SK-N-SH (cell line): ENCODE data around the gene FAM3B. TPM values are rescaled to one million over a fixed set of nuclear protein-coding genes. Genes with fewer than 3 reads are reported as not detected.

Experiments used
- CTCF ChIA-PET: fragments of 300-600, 350-600 bp; formaldehyde crosslinking; extraction: SDS; loops from one replicate; lab custom pipeline; 2021; lab: Yijun Ruan, JAX
- POLR2A ChIA-PET: fragments of 350-600 bp; sonication (Branson Sonifier 250); formaldehyde crosslinking; extraction: SDS; loops from one replicate; lab custom pipeline; 2020; ENCODE audit warnings: antibody characterized with exemption, inconsistent platforms; lab: Yijun Ruan, JAX
- DNase-seq: peaks from one replicate; pipeline ENCODE4 v3.0.0; 2012
- H2AFZ ChIP-seq: fragments of 200-600 bp; sonication (generic); 2 replicates; pipeline ENCODE4 v1.8.1; 2016; ENCODE audit warnings: antibody characterized with exemption, mild to moderate bottlenecking, low read depth
- H3F3A ChIP-seq: fragments of 200-600 bp; sonication (generic); replicated peaks from 2 replicates; pipeline ENCODE3; 2016; ENCODE audit warnings: antibody characterized with exemption, mild to moderate bottlenecking; ENCODE audit not compliant: insufficient read depth
- H3K27ac ChIP-seq, 2 experiments: fragments of 200-500 bp in 1 of 2; fragments of 200-600 bp in 1 of 2; sonication (Bioruptor generic) in 1 of 2; sonication (generic), shearing (Covaris generic) in 1 of 2; 2 replicates each; pipeline versions ENCODE4 v1.5.1 to v1.6.1; 2014 to 2016; ENCODE audit warnings: low read depth in 2 of 2, inconsistent platforms in 1 of 2, low read length in 1 of 2, mild to moderate bottlenecking in 1 of 2, mixed read lengths in 1 of 2
- H3K27me3 ChIP-seq: fragments of 200-600 bp; sonication (generic), shearing (Covaris generic); 2 replicates; pipeline ENCODE4 v1.6.1; 2016; ENCODE audit warnings: mixed run types; ENCODE audit not compliant: insufficient read depth
- H3K36me3 ChIP-seq, 2 experiments: fragments of 200-500 bp in 1 of 2; fragments of 200-600 bp in 1 of 2; sonication (Bioruptor generic) in 1 of 2; sonication (generic) in 1 of 2; replicated peaks in 1 of 2; 2 replicates each; pipeline versions ENCODE3 to v1.5.1; 2014 to 2016; ENCODE audit warnings: low read length in 1 of 2, mild to moderate bottlenecking in 1 of 2; ENCODE audit not compliant: insufficient read depth in 2 of 2, control insufficient read depth in 1 of 2
- H3K4me1 ChIP-seq, 2 experiments: fragments of 200-500 bp in 1 of 2; fragments of 200-600 bp in 1 of 2; sonication (Bioruptor generic) in 1 of 2; sonication (generic), shearing (Covaris generic) in 1 of 2; 2 replicates each; pipeline versions ENCODE4 v1.5.1 to v1.6.1; 2014 to 2016; ENCODE audit warnings: low read depth in 1 of 2, low read length in 1 of 2, mixed run types in 1 of 2; ENCODE audit not compliant: insufficient read depth in 2 of 2, control insufficient read depth in 1 of 2
- H3K4me2 ChIP-seq: fragments of 200-600 bp; sonication (generic), shearing (Covaris generic); 2 replicates; pipeline ENCODE4 v1.6.1; 2017; ENCODE audit warnings: mixed run types
- H3K4me3 ChIP-seq, 2 experiments: fragments of 200-500 bp in 1 of 2; fragments of 200-600 bp in 1 of 2; sonication (Bioruptor generic) in 1 of 2; sonication (generic), shearing (Covaris generic) in 1 of 2; 2 replicates each; pipeline versions ENCODE4 v1.5.1 to v1.8.1; 2014 to 2016; ENCODE audit warnings: low read depth in 2 of 2, inconsistent platforms in 1 of 2, low read length in 1 of 2, mild to moderate bottlenecking in 1 of 2, mixed read lengths in 1 of 2, moderate library complexity in 1 of 2
- H3K79me2 ChIP-seq: fragments of 200-600 bp; sonication (generic); 2 replicates; pipeline ENCODE4 v1.8.1; 2017; ENCODE audit warnings: mild to moderate bottlenecking; ENCODE audit not compliant: insufficient read depth
- H3K9ac ChIP-seq: fragments of 200-600 bp; sonication (generic); 2 replicates; pipeline ENCODE4 v1.6.1; 2017; ENCODE audit warnings: mixed run types
- H3K9me2 ChIP-seq: fragments of 200-600 bp; sonication (generic); 2 replicates; pipeline ENCODE4 v1.6.1; 2017; ENCODE audit warnings: mixed run types
- H3K9me3 ChIP-seq: fragments of 200-600 bp; sonication (generic); 2 replicates; pipeline ENCODE4 v1.6.1; 2017; ENCODE audit warnings: mixed run types, mild to moderate bottlenecking, moderate library complexity
- H4K20me1 ChIP-seq: fragments of 200-600 bp; sonication (generic); 2 replicates; pipeline ENCODE4 v1.6.1; 2017; ENCODE audit warnings: mild to moderate bottlenecking, mixed run types; ENCODE audit not compliant: insufficient read depth
- CHD2 ChIP-seq: fragments of 150-350 bp; IDR thresholded peaks from 2 replicates; pipeline ENCODE4 v1.6.1; 2018; ENCODE audit warnings: low read length; ENCODE audit not compliant: partially characterized antibody
- EP300 ChIP-seq, 2 experiments: IDR thresholded peaks; 2 replicates each; pipeline versions ENCODE4 v1.4.0 to v1.6.1; 2012; ENCODE audit warnings: borderline replicate concordance in 1 of 2, low read depth in 1 of 2, low read length in 1 of 2
- FOSL2 ChIP-seq: IDR thresholded peaks from 2 replicates; pipeline ENCODE4 v1.4.0; 2012; ENCODE audit warnings: low read depth, mild to moderate bottlenecking, moderate library complexity, borderline replicate concordance
- FOXM1 ChIP-seq: IDR thresholded peaks from 2 replicates; pipeline ENCODE4 v1.4.0; 2012; ENCODE audit warnings: low read depth, mild to moderate bottlenecking
- GABPA ChIP-seq: IDR thresholded peaks from 2 replicates; pipeline ENCODE4 v1.4.0; 2012; ENCODE audit warnings: low read depth, mild to moderate bottlenecking
- IRF3 ChIP-seq: fragments of 150-350 bp; IDR thresholded peaks from 2 replicates; pipeline ENCODE4 v1.6.1; 2016; ENCODE audit warnings: mild to moderate bottlenecking, low read depth, low read length
- NFIC ChIP-seq: IDR thresholded peaks from 2 replicates; pipeline ENCODE4 v1.4.0; 2012; ENCODE audit warnings: borderline replicate concordance
- PBX3 ChIP-seq: IDR thresholded peaks from 2 replicates; pipeline ENCODE4; 2012
- RCOR1 ChIP-seq: fragments of 150-350 bp; IDR thresholded peaks from 2 replicates; pipeline ENCODE4 v1.6.1; 2017; ENCODE audit warnings: antibody characterized with exemption, low read length
- SIN3A ChIP-seq: IDR thresholded peaks from 2 replicates; pipeline ENCODE4 v1.6.1; 2012; ENCODE audit warnings: low read depth, mild to moderate bottlenecking, low read length, moderate library complexity, borderline replicate concordance
- USF1 ChIP-seq: IDR thresholded peaks from 2 replicates; pipeline ENCODE4 v1.4.0; 2012; ENCODE audit warnings: low read depth, borderline replicate concordance
- YY1 ChIP-seq: IDR thresholded peaks from 2 replicates; pipeline ENCODE4 v1.4.0; 2012; ENCODE audit warnings: low read depth, mild to moderate bottlenecking
- ZBTB33 ChIP-seq: IDR thresholded peaks from 2 replicates; pipeline ENCODE4 v1.4.0; 2012; ENCODE audit warnings: low read depth, borderline replicate concordance
- WGBS: methylation state at CpG from one replicate; pipeline ENCODE4 v1.1.6; 2017; ENCODE audit warnings: low lambda C conversion rate; 5-methylcytosine and 5-hydroxymethylcytosine counted together
- polyA plus RNA-seq, 3 experiments: library from polyadenylated mRNA; depleted of rRNA; stranded (reverse); fragments of >200 nt; gene quantifications; 2 replicates each; pipeline ENCODE4 v1.2.3, GENCODE V29; 2012
- TF ChIP-seq, protein P1 (sequence below): fragments of 200-600 bp; sonication (generic); IDR thresholded peaks from 2 replicates; pipeline ENCODE4 v1.6.1; 2017; ENCODE audit warnings: antibody characterized with exemption, mild to moderate bottlenecking, moderate library complexity
- TF ChIP-seq, protein P2 (sequence below): IDR thresholded peaks from 2 replicates; pipeline ENCODE4 v1.6.1; 2012; ENCODE audit warnings: mild to moderate bottlenecking, low read depth, low read length, moderate library complexity

Gene FAM3B
- polyA plus RNA-seq, 1 of the 3 experiments (the other 2 are of a cell fraction), result not detected

DNA sequence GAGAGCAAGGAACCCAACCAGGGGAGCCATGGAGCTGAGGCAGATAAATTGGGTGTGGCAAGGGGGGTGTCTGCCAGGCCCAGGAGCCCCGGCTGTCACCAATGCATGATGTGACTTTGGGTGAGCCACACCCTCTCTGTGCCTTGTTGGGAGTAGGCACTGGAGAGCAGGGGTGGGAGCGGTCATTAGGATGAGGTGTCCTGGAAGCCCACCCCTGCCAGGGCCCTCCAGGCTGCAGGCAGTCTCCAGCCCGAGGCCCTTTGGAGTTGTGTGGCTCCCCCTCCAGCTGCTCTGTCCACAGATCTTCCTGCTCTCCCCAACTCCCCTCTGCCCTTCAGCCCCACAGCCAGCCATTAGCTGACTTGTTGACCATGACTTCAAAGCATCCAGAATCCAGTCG lies 56.7 kb downstream of the FAM3B start:
- H3K4me1 ChIP-seq, result no peaks in the 10 kb centered on the region
- no peak for DNase-seq
- POLR2A ChIA-PET, result no interaction called here
- no peak for TF ChIP-seq EP300 (IDR thresholded peaks at IDR 0.05; ENCODE audit: borderline replicate concordance in 1 of 2, low read depth in 1 of 2, low read length in 1 of 2)
- TF ChIP-seq GABPA, result no peak
- TF ChIP-seq, protein P1, sequence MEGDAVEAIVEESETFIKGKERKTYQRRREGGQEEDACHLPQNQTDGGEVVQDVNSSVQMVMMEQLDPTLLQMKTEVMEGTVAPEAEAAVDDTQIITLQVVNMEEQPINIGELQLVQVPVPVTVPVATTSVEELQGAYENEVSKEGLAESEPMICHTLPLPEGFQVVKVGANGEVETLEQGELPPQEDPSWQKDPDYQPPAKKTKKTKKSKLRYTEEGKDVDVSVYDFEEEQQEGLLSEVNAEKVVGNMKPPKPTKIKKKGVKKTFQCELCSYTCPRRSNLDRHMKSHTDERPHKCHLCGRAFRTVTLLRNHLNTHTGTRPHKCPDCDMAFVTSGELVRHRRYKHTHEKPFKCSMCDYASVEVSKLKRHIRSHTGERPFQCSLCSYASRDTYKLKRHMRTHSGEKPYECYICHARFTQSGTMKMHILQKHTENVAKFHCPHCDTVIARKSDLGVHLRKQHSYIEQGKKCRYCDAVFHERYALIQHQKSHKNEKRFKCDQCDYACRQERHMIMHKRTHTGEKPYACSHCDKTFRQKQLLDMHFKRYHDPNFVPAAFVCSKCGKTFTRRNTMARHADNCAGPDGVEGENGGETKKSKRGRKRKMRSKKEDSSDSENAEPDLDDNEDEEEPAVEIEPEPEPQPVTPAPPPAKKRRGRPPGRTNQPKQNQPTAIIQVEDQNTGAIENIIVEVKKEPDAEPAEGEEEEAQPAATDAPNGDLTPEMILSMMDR, result no peak
- no peak for TF ChIP-seq SIN3A
- no peak for TF ChIP-seq CHD2
- no peak for TF ChIP-seq NFIC
- TF ChIP-seq YY1, result no peak
- no peak for TF ChIP-seq PBX3
- no peak for TF ChIP-seq FOSL2
- no peak for TF ChIP-seq FOXM1
- no peak for TF ChIP-seq IRF3
- TF ChIP-seq, protein P2, sequence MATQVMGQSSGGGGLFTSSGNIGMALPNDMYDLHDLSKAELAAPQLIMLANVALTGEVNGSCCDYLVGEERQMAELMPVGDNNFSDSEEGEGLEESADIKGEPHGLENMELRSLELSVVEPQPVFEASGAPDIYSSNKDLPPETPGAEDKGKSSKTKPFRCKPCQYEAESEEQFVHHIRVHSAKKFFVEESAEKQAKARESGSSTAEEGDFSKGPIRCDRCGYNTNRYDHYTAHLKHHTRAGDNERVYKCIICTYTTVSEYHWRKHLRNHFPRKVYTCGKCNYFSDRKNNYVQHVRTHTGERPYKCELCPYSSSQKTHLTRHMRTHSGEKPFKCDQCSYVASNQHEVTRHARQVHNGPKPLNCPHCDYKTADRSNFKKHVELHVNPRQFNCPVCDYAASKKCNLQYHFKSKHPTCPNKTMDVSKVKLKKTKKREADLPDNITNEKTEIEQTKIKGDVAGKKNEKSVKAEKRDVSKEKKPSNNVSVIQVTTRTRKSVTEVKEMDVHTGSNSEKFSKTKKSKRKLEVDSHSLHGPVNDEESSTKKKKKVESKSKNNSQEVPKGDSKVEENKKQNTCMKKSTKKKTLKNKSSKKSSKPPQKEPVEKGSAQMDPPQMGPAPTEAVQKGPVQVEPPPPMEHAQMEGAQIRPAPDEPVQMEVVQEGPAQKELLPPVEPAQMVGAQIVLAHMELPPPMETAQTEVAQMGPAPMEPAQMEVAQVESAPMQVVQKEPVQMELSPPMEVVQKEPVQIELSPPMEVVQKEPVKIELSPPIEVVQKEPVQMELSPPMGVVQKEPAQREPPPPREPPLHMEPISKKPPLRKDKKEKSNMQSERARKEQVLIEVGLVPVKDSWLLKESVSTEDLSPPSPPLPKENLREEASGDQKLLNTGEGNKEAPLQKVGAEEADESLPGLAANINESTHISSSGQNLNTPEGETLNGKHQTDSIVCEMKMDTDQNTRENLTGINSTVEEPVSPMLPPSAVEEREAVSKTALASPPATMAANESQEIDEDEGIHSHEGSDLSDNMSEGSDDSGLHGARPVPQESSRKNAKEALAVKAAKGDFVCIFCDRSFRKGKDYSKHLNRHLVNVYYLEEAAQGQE, result no peak
- TF ChIP-seq USF1, result no peak
- no peak for TF ChIP-seq ZBTB33
- no peak for TF ChIP-seq RCOR1
- TF ChIP-seq, all 33 proteins: peak for 0
- 4% methylated on average over 2 of the region's 4 CpGs for WGBS
- H3K9ac ChIP-seq, result no peak overlapping the region
- H3K4me2 ChIP-seq, result no peak overlapping the region
- no peaks in the 10 kb centered on the region for H3K36me3 ChIP-seq
- CTCF ChIA-PET, result interaction anchor here (1.1 kb wide), 1 partner anchor 12 kb away, joined by 3 read pairs; no protein-coding TSS in a partner anchor
- H3K4me3 ChIP-seq, result no peak overlapping the region
- H3K27ac ChIP-seq, result no peak overlapping the region
- H4K20me1 ChIP-seq, result no peaks in the 10 kb centered on the region
- no peaks in the 10 kb centered on the region for H3F3A ChIP-seq
- H3K79me2 ChIP-seq, result no peaks in the 10 kb centered on the region
- no peaks in the 10 kb centered on the region for H3K9me2 ChIP-seq
- H3K9me3 ChIP-seq, result no peaks in the 10 kb centered on the region
- H2AFZ ChIP-seq, result no peak overlapping the region
- 0 out of 2 replicates have a peak, but pooled peaks cover 6% of the 10 kb centered on the region for H3K27me3 ChIP-seq
